ENCODE results near the gene KCNQ1OT1. TPM values are rescaled to one million over a fixed set of nuclear protein-coding genes. Genes with fewer than 3 reads are reported as not detected.

Gene KCNQ1OT1
- total RNA-seq, 4 donors from 2014 or later, result 1.8 to 6.8 (median 3.9) TPM

DNA sequence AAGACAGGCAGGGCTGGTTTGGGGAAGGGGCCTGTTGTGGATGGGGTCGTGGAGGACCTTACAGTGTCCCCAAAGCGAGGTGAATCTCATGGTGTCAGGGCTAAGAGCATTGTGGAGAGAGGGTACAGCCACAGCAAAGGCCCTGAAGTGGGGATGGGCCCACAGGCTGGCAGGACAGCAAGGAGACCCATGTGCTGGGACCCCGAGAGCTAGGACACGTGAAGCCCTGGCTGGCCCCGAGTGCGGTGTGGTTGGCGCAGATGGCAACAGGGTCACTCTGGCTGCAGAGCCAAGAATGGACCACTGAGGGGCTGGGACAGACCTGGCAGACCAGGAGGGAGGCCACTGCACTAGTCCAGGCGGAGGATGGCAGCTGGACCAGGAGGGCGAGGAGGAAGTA lies 30.0 kb upstream of the KCNQ1OT1 start:
- TF ChIP-seq, protein P1, sequence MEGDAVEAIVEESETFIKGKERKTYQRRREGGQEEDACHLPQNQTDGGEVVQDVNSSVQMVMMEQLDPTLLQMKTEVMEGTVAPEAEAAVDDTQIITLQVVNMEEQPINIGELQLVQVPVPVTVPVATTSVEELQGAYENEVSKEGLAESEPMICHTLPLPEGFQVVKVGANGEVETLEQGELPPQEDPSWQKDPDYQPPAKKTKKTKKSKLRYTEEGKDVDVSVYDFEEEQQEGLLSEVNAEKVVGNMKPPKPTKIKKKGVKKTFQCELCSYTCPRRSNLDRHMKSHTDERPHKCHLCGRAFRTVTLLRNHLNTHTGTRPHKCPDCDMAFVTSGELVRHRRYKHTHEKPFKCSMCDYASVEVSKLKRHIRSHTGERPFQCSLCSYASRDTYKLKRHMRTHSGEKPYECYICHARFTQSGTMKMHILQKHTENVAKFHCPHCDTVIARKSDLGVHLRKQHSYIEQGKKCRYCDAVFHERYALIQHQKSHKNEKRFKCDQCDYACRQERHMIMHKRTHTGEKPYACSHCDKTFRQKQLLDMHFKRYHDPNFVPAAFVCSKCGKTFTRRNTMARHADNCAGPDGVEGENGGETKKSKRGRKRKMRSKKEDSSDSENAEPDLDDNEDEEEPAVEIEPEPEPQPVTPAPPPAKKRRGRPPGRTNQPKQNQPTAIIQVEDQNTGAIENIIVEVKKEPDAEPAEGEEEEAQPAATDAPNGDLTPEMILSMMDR (IDR thresholded peaks at IDR 0.05; ENCODE audit: low read depth), result no peak

DNA sequence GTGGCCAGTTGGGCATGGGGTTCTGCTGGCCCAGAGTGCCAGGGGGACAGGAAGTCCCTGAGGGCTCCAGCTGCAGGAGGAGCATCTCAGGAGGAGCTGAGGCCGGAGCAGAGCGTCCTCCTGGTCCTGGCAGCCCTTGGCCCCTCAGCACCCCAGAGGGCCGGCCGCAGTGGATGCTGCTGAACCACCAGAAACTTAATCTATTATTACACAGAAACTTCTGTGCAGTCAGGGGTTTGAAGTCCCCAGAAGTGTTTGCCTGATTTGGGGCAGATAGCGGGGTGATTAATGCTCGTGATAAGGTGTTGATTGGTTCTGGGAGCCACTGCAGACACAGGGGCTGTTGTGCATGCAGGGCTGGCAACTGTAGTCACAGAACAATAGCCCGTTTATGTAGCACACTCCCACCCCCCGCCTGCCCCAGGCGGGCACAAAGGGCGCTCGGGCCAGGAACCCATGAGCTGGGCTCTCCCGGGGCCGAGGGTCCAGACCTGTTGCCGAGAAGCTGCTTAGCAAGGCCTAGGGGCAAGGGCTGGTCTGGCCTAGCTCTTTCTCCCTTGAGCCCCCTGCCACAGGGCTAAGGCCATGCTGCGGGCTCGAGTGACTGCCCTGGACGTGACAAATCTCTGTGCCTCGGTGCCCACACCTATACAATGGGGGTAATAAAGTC lies 29.0 kb upstream of the KCNQ1OT1 start:
- TF ChIP-seq, protein P1 (IDR thresholded peaks at IDR 0.05; ENCODE audit: low read depth), result no peak

DNA sequence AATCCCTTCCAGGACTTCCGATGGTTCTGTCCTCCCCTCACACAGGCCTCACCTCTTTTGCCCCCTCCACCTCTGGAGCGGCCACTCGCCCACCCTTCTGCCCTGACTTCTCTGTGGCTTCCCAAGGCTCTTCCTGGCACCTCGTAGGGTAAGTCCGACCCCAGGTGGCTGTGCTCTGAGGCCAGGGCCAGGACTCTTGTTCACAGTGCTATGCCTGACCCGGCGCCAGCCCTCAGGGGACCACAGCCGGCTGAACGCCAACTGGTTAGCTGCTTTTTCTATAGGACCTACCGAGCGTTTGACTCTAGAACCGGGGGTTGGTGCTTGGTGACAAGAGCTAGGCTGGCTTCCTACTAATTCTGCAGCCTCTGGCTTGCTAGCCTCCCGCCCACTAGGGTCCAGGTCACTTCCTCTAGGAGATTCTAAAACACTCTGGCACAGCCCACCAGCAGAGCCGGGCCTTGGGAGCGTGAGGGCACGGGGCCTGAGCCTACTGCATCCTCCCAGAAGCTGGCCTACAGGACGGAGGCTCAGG lies 28.4 kb upstream of the KCNQ1OT1 start:
- TF ChIP-seq, protein P1 (IDR thresholded peaks at IDR 0.05; ENCODE audit: low read depth), result no peak

DNA sequence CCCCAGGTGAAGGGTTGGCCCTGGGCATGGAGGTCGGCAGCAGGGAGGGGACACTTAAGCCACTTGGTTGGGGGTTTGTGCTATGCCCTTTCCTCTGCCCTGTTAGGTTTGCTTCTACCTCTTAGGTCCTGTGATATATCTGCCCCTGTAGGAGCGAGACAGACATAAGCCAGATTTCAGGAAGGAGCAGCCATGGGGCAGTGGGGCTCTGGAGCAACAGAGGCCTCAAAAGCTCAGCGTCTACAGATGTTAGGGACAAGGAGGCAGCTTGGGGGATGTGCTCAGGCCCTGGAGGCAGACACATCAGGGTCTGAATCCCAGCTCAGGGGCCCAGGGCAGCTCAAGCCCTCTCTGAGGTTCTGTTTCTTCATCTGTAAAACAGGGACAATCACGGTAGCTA lies 27.2 kb upstream of the KCNQ1OT1 start:
- TF ChIP-seq, protein P1 (IDR thresholded peaks at IDR 0.05; ENCODE audit: low read depth), result no peak

DNA sequence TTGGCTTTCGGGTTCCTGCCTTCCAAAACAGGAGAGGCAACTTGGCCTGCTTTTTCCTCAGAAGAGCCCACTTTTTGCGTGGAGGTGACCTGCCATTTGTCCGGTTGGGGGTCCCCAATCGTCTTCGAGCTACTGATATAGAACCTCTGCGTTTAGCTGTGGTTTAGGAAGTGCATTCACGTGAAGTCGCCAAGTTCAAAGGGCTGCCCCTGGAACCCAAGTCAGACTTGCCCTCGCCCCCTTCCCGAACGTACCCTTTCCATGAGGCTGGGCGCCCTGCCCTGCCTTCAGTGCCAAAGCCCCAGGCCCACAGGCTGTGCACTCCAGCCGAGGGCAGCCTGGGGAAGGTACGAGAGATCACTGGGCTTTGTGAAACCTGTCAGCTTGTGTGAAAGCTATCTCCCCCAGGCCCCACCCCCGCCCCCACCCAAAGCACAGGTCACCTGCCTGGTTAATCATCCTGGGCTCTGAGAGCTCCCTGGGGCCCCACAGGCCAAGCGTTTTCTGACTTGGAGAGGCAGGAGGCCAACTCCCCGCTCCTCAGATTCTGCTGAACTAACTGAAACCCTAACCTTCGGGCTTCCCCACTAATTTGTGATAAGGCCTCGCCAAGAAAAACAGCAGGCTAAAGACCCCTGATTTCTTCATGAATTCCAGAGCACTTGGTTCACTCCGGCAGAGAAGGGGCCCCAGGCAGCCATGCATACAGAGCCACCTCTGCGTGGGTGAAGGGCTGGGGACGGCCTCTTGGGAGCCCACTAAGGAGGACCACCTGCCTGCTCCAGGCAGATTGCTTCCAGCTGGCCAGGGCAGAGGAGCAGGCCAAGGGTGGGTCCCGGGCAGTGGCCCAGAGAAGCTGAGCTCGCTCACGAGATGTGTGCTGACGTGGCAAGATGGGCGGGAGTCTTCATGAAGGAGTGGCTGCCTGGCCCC lies 25.8 kb upstream of the KCNQ1OT1 start:
- TF ChIP-seq, protein P1 (IDR thresholded peaks at IDR 0.05; ENCODE audit: low read depth), result no peak

DNA sequence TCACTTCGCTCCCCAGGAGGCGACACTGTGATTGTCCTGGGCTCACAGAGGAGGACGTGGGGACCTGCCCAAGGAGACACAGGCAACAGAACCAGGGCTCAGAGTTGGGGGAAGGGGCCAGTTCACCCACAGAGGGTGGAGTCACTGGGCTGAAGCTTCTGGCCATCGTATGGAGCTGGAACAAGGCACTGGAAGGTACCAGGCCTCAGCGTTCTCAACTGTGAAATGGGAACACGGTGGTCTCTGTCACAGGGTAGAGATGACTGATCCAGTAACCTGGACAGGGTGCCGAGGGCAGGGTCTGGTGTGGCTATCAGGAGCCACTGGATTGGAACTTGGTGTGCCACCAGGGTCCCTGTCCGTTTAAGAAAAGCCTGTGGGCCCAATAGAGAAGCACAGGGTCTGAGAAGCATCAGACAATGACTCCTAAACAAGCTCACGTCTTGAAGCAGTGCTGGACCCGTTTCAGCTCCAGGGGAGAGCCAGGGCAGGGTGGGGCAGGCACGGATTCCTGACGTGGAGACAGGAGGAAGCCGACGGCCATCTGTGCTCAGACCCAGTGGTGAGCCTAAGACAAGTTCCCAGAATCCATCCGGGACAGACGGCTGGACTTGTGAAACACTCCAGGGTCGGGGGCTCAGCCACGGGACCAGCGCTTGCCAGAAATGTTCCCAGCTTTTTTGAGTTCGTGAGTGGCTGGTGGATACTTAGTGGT lies 25.0 kb upstream of the KCNQ1OT1 start:
- TF ChIP-seq, protein P1 (IDR thresholded peaks at IDR 0.05; ENCODE audit: low read depth), result no peak
